Measurements from ENCODE around the gene SDHB. TPM values are rescaled to one million over a fixed set of nuclear protein-coding genes. Genes with fewer than 3 reads are reported as not detected.

SDHB gene
- total and polyA plus RNA-seq, 10 of the 15 experiments (the other 5 are each of a cell fraction or from before 2014, with no cell fraction given), result 101 to 319 (median 188) TPM

DNA sequence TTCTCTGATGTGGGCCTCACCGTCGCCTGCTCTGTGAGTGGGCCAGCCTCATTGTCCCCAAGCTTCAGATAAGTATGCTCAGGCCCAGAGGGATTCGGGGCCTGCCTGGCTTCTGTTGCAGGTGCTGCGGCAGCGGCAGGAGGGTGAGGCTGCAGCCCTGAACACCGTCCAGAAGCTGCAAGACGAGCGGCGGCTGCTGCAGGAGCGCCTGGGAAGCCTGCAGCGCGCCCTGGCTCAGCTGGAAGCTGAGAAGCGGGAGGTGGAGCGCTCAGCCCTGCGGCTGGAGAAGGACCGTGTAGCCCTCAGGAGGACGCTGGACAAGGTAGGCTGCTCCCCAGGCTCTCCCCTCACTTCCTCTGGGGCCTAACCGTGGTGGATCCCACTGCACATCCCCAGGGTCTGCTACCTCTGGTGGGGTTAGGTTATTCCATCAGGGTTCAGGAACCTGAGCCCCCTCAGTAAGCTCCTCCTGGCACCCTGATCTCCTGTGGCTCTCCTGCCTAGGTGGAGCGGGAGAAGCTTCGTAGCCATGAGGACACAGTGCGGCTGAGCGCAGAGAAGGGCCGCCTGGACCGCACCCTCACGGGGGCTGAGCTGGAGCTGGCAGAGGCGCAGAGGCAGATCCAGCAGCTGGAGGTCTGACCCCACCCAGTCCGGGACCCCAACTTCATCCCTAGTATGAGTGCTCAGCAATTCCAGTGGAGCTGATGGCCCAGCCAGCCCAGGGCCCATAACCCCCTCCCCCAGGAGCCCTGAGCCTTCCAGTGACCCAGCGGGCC lies 83.5 kb downstream of the SDHB start:
- BruUV-seq (replicated peaks), result no TSS peak
- intact Hi-C loops (cut with micrococcal nuclease; ENCODE audit: unreplicated experiment), result no loop called here
- DNase-seq (ENCODE audit: low read depth, low spot score) (no peak), ATAC-seq (no peak), FAIRE-seq (no peak)
- 70% methylated on average over 28 of the region's 28 CpGs for WGBS (ENCODE audit: insufficient coverage, insufficient replicate concordance, low lambda C conversion rate, missing lambda C conversion rate)
- no peaks in the 10 kb centered on the region for H3K4me1 ChIP-seq (ENCODE audit: control insufficient read depth, insufficient read depth, low read length)
- no peak overlapping the region for H2AFZ ChIP-seq (ENCODE audit: control insufficient read depth, low read depth, low read length)
- no peaks in the 10 kb centered on the region for H4K20me1 ChIP-seq (ENCODE audit: control insufficient read depth, insufficient read depth)
- no peak overlapping the region for H3K9ac ChIP-seq (ENCODE audit: control insufficient read depth, insufficient read depth, low read length)
- no peaks in the 10 kb centered on the region for H3K9me3 ChIP-seq (replicated peaks; ENCODE audit: control insufficient read depth, insufficient read depth, low read length)
- H3K79me2 ChIP-seq (ENCODE audit: control insufficient read depth, insufficient read depth, low read length), result no peaks in the 10 kb centered on the region
- no peak overlapping the region for H3K4me3 ChIP-seq
- H3K36me3 ChIP-seq (ENCODE audit: control insufficient read depth in 2 of 2, insufficient read depth in 2 of 2, low read length in 1 of 2), result no peaks in the 10 kb centered on the region
- SMC1A ChIA-PET (ENCODE audit: uncharacterized antibody, unreplicated experiment), result no interaction called here
- RAD21 ChIA-PET (ENCODE audit: unreplicated experiment), result interaction anchor here (0.6 kb wide), 1 partner anchor 349 kb away, joined by 3 read pairs; no protein-coding TSS in a partner anchor
- POLR2A ChIA-PET, result no interaction called here
- CTCF ChIA-PET, result no interaction called here
- no peak overlapping the region for H3K27ac ChIP-seq (ENCODE audit: control insufficient read depth, insufficient read depth)
- H3K4me2 ChIP-seq (ENCODE audit: control insufficient read depth, insufficient read depth), result no peak overlapping the region
- in situ Hi-C loops (cut with MboI), result no loop called here
- H3K27me3 ChIP-seq (replicated peaks in 1 of 2; ENCODE audit: control insufficient read depth in 2 of 2, insufficient read depth in 2 of 2, low read length in 1 of 2), result no peaks in the 10 kb centered on the region
- TF ChIP-seq ASH2L (IDR thresholded peaks at IDR 0.05; ENCODE audit: borderline replicate concordance, low read depth), result no peak
- TF ChIP-seq, protein P1, sequence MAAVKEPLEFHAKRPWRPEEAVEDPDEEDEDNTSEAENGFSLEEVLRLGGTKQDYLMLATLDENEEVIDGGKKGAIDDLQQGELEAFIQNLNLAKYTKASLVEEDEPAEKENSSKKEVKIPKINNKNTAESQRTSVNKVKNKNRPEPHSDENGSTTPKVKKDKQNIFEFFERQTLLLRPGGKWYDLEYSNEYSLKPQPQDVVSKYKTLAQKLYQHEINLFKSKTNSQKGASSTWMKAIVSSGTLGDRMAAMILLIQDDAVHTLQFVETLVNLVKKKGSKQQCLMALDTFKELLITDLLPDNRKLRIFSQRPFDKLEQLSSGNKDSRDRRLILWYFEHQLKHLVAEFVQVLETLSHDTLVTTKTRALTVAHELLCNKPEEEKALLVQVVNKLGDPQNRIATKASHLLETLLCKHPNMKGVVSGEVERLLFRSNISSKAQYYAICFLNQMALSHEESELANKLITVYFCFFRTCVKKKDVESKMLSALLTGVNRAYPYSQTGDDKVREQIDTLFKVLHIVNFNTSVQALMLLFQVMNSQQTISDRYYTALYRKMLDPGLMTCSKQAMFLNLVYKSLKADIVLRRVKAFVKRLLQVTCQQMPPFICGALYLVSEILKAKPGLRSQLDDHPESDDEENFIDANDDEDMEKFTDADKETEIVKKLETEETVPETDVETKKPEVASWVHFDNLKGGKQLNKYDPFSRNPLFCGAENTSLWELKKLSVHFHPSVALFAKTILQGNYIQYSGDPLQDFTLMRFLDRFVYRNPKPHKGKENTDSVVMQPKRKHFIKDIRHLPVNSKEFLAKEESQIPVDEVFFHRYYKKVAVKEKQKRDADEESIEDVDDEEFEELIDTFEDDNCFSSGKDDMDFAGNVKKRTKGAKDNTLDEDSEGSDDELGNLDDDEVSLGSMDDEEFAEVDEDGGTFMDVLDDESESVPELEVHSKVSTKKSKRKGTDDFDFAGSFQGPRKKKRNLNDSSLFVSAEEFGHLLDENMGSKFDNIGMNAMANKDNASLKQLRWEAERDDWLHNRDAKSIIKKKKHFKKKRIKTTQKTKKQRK (IDR thresholded peaks at IDR 0.05; ENCODE audit: low read depth, low read length), result no peak
- TF ChIP-seq, protein P2, sequence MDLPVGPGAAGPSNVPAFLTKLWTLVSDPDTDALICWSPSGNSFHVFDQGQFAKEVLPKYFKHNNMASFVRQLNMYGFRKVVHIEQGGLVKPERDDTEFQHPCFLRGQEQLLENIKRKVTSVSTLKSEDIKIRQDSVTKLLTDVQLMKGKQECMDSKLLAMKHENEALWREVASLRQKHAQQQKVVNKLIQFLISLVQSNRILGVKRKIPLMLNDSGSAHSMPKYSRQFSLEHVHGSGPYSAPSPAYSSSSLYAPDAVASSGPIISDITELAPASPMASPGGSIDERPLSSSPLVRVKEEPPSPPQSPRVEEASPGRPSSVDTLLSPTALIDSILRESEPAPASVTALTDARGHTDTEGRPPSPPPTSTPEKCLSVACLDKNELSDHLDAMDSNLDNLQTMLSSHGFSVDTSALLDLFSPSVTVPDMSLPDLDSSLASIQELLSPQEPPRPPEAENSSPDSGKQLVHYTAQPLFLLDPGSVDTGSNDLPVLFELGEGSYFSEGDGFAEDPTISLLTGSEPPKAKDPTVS (IDR thresholded peaks at IDR 0.05; ENCODE audit: low read depth, low read length), result no peak
- TF ChIP-seq, protein P3, sequence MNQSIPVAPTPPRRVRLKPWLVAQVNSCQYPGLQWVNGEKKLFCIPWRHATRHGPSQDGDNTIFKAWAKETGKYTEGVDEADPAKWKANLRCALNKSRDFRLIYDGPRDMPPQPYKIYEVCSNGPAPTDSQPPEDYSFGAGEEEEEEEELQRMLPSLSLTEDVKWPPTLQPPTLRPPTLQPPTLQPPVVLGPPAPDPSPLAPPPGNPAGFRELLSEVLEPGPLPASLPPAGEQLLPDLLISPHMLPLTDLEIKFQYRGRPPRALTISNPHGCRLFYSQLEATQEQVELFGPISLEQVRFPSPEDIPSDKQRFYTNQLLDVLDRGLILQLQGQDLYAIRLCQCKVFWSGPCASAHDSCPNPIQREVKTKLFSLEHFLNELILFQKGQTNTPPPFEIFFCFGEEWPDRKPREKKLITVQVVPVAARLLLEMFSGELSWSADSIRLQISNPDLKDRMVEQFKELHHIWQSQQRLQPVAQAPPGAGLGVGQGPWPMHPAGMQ (IDR thresholded peaks at IDR 0.05; ENCODE audit: borderline replicate concordance), result no peak
- no peak for TF ChIP-seq PML (IDR thresholded peaks at IDR 0.05; ENCODE audit: low read length)
- TF ChIP-seq ZBED1 (IDR thresholded peaks at IDR 0.05; ENCODE audit: borderline replicate concordance), result no peak
- TF ChIP-seq RAD51 (IDR thresholded peaks at IDR 0.05), result no peak
- TF ChIP-seq, protein P4, sequence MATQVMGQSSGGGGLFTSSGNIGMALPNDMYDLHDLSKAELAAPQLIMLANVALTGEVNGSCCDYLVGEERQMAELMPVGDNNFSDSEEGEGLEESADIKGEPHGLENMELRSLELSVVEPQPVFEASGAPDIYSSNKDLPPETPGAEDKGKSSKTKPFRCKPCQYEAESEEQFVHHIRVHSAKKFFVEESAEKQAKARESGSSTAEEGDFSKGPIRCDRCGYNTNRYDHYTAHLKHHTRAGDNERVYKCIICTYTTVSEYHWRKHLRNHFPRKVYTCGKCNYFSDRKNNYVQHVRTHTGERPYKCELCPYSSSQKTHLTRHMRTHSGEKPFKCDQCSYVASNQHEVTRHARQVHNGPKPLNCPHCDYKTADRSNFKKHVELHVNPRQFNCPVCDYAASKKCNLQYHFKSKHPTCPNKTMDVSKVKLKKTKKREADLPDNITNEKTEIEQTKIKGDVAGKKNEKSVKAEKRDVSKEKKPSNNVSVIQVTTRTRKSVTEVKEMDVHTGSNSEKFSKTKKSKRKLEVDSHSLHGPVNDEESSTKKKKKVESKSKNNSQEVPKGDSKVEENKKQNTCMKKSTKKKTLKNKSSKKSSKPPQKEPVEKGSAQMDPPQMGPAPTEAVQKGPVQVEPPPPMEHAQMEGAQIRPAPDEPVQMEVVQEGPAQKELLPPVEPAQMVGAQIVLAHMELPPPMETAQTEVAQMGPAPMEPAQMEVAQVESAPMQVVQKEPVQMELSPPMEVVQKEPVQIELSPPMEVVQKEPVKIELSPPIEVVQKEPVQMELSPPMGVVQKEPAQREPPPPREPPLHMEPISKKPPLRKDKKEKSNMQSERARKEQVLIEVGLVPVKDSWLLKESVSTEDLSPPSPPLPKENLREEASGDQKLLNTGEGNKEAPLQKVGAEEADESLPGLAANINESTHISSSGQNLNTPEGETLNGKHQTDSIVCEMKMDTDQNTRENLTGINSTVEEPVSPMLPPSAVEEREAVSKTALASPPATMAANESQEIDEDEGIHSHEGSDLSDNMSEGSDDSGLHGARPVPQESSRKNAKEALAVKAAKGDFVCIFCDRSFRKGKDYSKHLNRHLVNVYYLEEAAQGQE (IDR thresholded peaks at IDR 0.05; ENCODE audit: low read depth, low read length), result no peak

All from GM12878 (cell line).